Prostate gland (tissue), 2 donors: ENCODE data around the gene TLR9. TPM values are rescaled to one million over a fixed set of nuclear protein-coding genes. Genes with fewer than 3 reads are reported as not detected.

Source experiments
- DNase-seq: peaks from one replicate; pipeline ENCODE4 v3.0.0-alpha.2; 2019; ENCODE audit warnings: low spot score
- H3K27ac ChIP-seq, 2 donors: fragments of 200-600 bp; sonication (generic); 2 replicates each; pipeline ENCODE4 v1.5.1; 2017 to 2019
- H3K27me3 ChIP-seq: fragments of 200-600 bp; sonication (generic); replicated peaks from 2 replicates; pipeline ENCODE4 v1.5.1; 2019; ENCODE audit not compliant: insufficient read depth
- H3K36me3 ChIP-seq, 2 donors: fragments of 200-600 bp; sonication (generic); 1 replicate in 1 of 2; 2 replicates in 1 of 2; pipeline versions ENCODE4 v1.5.1 to v1.8.1; 2017 to 2019
- H3K4me1 ChIP-seq: fragments of 200-600 bp; sonication (generic); replicated peaks from 2 replicates; pipeline ENCODE4 v1.5.1; 2019
- H3K4me3 ChIP-seq, 2 donors: fragments of 200-600 bp; sonication (generic); 2 replicates each; pipeline ENCODE4 v1.5.1; 2017 to 2019
- H3K9me3 ChIP-seq: fragments of 200-600 bp; sonication (generic); 2 replicates; pipeline ENCODE4 v1.5.1; 2017
- POLR2A ChIP-seq: fragments of 450-650 bp; IDR thresholded peaks from one replicate; pipeline ENCODE4 v1.6.1; 2016; ENCODE audit warnings: antibody characterized with exemption, mild to moderate bottlenecking
- POLR2AphosphoS5 ChIP-seq: sonication (generic); formaldehyde crosslinking; IDR thresholded peaks from one replicate; pipeline ENCODE4 v1.6.1; 2017; ENCODE audit warnings: antibody characterized with exemption
- WGBS: methylation state at CpG from one replicate; pipeline ENCODE4 v1.1.5; 2018; 5-methylcytosine and 5-hydroxymethylcytosine counted together
- intact Hi-C: fragments of 100-400 bp; cut with DNase I; formaldehyde crosslinking; loops from one replicate; pipeline ENCODE4 v1.14.2; 2022
- microRNA counts, 2 donors: library from miRNA; unstranded; fragments of <30 nt; microRNA quantifications; one replicate each; lab custom pipeline; 2016 to 2017
- microRNA-seq: library from miRNA; unstranded; fragments of <30 nt; microRNA quantifications from one replicate; pipeline ENCODE4, GENCODE V29; 2016
- small RNA-seq, 2 donors: library from RNA; depleted of rRNA; stranded (forward); fragments of <200 nt; gene quantifications; one replicate each; pipeline ENCODE3, GENCODE V24; 2016
- total RNA-seq, 2 donors: library from RNA; depleted of rRNA; stranded (reverse); fragments of >200 nt; gene quantifications; one replicate each; pipeline ENCODE4 v1.1.0, GENCODE V29; 2016
- TF ChIP-seq, protein P1 (sequence below), 4 experiments: fragments of 200-600 bp in 2 of 4; fragments of 450-650 bp in 2 of 4; sonication (generic) in 2 of 4; IDR thresholded peaks; 1 replicate in 3 of 4; 2 replicates in 1 of 4; pipeline ENCODE4 v1.5.1; 2016 to 2019; ENCODE audit warnings: antibody characterized with exemption in 4 of 4, mild to moderate bottlenecking in 2 of 4, moderate library complexity in 2 of 4

The TLR9 gene
- total RNA-seq, 2 donors from 2014 or later = 0.17 TPM; not detected in 1

DNA sequence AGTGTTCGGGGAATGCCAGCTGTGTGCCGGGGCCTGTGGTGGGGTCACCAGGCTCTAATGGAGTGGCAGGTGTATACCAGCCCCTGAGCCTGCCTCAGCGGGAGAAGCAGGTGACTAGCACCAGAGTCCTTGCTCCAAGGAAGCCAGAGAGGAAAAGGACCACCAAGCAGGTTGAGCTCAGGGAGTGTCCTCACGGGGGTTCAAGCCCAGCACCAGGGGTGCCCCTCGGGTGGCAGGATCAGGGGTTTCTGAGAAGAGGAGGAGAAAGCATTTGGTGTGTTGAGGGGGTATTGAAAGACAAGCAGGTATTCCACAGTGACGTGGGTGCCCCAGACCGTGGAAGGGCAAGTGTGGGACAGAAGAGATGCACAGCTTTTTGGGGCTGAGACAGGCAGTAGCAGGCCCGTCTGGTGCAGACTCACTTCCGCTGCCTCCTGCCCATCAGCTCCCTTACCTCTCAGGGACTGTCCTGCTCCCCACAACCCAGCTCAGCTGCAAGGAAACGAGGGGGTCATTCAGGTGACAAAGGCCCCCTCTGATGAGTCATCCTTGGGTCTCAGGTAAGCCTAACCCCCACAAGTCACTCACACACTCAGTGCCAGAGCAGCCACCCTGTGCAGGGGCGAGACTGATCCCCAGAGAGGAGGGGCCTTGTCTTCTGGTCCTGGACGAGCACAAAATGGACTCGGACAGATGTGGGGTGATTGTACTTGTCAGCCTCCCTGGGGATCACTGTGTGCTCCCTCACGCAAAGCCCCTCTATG lies 49.8 kb downstream of the TLR9 start:
- Histone ChIP-seq H3K27ac (no peak overlapping the region), H3K27me3 (no peaks in the 10 kb centered on the region), H3K9me3 (no peaks in the 10 kb centered on the region), H3K4me1 (no peaks in the 10 kb centered on the region), H3K4me3 (no peak overlapping the region), H3K36me3 (no peaks in the 10 kb centered on the region)
- no peak for DNase-seq
- intact Hi-C loops = no loop called here
- 92% methylated on average over 14 of the region's 14 CpGs for WGBS
- TF ChIP-seq, protein P1, sequence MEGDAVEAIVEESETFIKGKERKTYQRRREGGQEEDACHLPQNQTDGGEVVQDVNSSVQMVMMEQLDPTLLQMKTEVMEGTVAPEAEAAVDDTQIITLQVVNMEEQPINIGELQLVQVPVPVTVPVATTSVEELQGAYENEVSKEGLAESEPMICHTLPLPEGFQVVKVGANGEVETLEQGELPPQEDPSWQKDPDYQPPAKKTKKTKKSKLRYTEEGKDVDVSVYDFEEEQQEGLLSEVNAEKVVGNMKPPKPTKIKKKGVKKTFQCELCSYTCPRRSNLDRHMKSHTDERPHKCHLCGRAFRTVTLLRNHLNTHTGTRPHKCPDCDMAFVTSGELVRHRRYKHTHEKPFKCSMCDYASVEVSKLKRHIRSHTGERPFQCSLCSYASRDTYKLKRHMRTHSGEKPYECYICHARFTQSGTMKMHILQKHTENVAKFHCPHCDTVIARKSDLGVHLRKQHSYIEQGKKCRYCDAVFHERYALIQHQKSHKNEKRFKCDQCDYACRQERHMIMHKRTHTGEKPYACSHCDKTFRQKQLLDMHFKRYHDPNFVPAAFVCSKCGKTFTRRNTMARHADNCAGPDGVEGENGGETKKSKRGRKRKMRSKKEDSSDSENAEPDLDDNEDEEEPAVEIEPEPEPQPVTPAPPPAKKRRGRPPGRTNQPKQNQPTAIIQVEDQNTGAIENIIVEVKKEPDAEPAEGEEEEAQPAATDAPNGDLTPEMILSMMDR (IDR thresholded peaks at IDR 0.05) = no peak
- TF ChIP-seq POLR2AphosphoS5 (no peak), POLR2A (no peak)

DNA sequence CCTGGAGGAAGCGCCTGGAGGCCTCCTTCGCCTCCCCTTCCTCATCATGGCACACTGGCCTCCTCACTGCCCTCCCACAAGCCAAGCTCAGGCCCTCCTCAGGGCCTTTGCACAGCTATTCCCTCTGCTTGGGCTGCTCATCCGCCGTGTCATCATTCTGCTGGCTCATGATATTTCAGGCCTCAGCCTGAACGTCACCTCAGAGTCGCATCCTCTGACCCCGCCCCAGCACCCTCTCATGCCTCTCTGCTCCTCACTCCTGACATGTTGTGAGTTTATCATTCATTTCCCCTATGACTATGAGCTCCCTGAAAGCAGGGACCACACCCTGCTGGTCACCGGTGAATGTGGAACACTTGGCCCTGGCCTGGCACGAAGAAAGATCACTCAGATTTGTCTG lies 50.5 kb downstream of the TLR9 start:
- intact Hi-C loops = no loop called here
- no peaks in the 10 kb centered on the region for H3K9me3 ChIP-seq
- TF ChIP-seq POLR2AphosphoS5 (no peak), POLR2A (no peak)
- TF ChIP-seq, protein P1 (IDR thresholded peaks at IDR 0.05) = no peak
- H3K27ac ChIP-seq = no peak overlapping the region
- H3K27me3 ChIP-seq = no peaks in the 10 kb centered on the region
- 91% methylated on average over 9 of the region's 9 CpGs for WGBS
- no peaks in the 10 kb centered on the region for H3K36me3 ChIP-seq
- no peak for DNase-seq
- no peak overlapping the region for H3K4me3 ChIP-seq
- H3K4me1 ChIP-seq = no peaks in the 10 kb centered on the region

DNA sequence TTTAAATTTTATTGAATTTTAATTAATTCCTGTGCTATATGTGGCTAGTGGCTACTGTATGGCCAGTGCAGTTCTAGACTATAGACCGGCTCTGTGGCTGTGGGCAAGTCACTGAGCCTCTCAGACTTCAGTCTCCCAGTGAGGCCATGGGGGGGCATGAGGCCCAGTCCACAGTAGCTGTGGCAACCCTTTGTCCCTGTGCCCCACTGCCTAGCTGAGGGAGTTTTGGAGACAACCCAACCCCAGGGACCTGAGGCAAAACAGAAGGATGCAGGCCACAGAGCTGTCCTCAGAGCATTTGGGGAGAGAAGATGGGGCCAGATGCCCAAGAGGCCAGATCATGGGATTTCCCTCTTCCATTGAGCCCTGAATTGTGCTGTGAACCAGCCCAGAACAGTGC lies 52.3 kb downstream of the TLR9 start:
- 93% methylated on average over 1 of the region's 1 CpG for WGBS
- Histone ChIP-seq H3K36me3 (no peaks in the 10 kb centered on the region), H3K4me3 (no peak overlapping the region), H3K9me3 (no peaks in the 10 kb centered on the region), H3K4me1 (no peaks in the 10 kb centered on the region), H3K27ac (no peak overlapping the region), H3K27me3 (no peaks in the 10 kb centered on the region)
- DNase-seq = no peak
- TF ChIP-seq, protein P1 (IDR thresholded peaks at IDR 0.05) = no peak
- no peak for TF ChIP-seq POLR2A
- intact Hi-C loops = no loop called here

DNA sequence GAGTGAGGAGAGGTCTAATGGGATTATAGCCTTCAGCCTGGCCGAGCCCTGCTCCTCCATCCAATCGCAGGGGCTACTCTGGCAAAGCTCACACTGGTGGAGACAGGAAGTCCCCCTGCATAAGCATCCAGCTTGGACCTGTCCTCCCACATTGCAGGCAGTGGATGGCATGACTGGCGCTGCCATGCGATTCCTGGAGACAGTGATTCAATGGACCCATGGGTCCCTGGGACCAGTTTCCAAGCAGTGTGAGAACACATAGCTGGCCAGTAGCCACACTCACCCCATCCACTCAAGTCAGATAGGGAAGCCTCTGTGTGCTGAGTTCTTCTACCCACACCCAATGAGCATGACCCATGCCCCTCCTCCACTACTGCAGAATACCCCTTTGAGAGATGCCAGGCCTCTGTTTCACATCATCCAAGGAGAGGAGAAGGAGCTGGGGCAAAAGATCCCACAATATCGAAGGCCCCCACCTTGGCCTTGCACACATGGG lies 53.1 kb downstream of the TLR9 start:
- intact Hi-C loops = no loop called here
- 98% methylated on average over 5 of the region's 5 CpGs for WGBS
- H3K4me3 ChIP-seq = no peak overlapping the region
- no peaks in the 10 kb centered on the region for H3K4me1 ChIP-seq
- H3K27ac ChIP-seq = no peak overlapping the region
- DNase-seq = no peak
- TF ChIP-seq POLR2A = no peak
- no peaks in the 10 kb centered on the region for H3K9me3 ChIP-seq
- H3K27me3 ChIP-seq = no peaks in the 10 kb centered on the region
- H3K36me3 ChIP-seq = no peaks in the 10 kb centered on the region

DNA sequence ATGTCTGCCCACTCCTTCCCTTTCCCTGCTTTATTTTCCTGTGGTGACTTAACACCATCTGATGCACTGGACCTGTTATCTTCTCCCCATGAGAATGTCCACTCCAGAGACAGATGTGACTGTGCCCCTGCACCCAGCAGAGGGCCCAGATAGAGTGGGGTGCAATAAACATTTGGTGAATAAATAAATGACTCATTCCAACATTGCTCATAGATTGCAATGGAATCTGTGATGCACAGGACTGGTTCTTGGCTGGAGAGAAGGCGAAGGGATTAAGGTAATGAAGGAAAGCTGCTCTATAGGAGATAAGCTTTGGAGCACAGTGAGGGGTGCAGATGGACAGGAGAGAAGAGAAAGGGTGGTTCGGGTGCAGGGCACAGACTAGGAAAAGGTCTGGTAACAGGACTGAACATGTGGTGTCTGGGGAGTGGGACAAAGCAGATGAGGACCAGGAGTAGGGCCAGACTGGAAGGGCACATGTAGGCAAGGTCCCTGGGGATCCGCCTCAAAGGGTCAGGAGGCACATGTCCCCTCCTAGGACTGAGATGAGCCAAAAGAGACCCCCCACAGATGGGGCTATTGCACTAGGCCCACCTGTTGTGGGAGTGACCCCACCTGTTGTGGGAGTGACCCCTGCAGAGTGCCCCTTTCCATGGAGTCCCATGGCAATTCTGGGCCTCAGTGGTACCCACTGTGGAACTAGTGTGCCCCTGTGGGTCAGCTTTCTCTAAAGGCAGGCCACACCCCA lies 53.8 kb downstream of the TLR9 start:
- intact Hi-C loops = no loop called here
- Histone ChIP-seq H3K27me3 (no peaks in the 10 kb centered on the region), H3K27ac (no peak overlapping the region), H3K9me3 (no peaks in the 10 kb centered on the region), H3K4me1 (no peaks in the 10 kb centered on the region), H3K4me3 (no peak overlapping the region), H3K36me3 (no peaks in the 10 kb centered on the region)
- DNase-seq = no peak
- 85% methylated on average over 3 of the region's 3 CpGs for WGBS
- TF ChIP-seq POLR2AphosphoS5 (no peak), POLR2A (no peak)
- TF ChIP-seq, protein P1 (IDR thresholded peaks at IDR 0.05) = no peak

MicroRNAs within 50 kb of the gene (microRNA counts, 767-probe panel; counts per million panel counts)
- microRNA hsa-let-7g-5p (lab: Ali Mortazavi, UCI) = 7,184 to 7,589 counts per million in 2 donors

Small RNA genes lying within 50 kb of the gene (microRNA-seq; reads per million reads assigned to microRNA genes)
- 218,727 reads per million, percentile 100 among the genes with 10 or more reads in this experiment for gene MIRLET7G

Small RNA genes lying within 50 kb of the gene (small RNA-seq; reads per million reads assigned to genes)
- 1,427 to 1,643 reads per million in 2 donors for gene MIRLET7G

Other genes with a start within 250 kb of the TLR9 start
- gene ACY1, start 242.1 kb downstream of the TLR9 start, total RNA-seq = 10 to 100 TPM; 42.1 to 82.6 TPM
- gene RPL29, start 229.8 kb downstream of the TLR9 start, total RNA-seq = 1,000 to 10,000 TPM; 1,249 to 2,015 TPM
- gene DUSP7, start 169.1 kb downstream of the TLR9 start, total RNA-seq = 10 to 100 TPM in 1 of 2 donors, 1 to 10 TPM in 1; 9.1 to 34.0 TPM
- gene POC1A, start 71.2 kb downstream of the TLR9 start, total RNA-seq = 1 to 10 TPM; 2.5 to 5.3 TPM
- 10 to 100 TPM; 39.8 to 58.8 TPM for gene ALAS1, start 27.5 kb downstream of the TLR9 start, total RNA-seq
- 10 to 100 TPM; 60.9 to 65.5 TPM for gene TWF2, start 13.5 kb upstream of the TLR9 start, total RNA-seq
- gene PPM1M, start 20.1 kb upstream of the TLR9 start, total RNA-seq = 10 to 100 TPM; 22.4 to 33.2 TPM
- 10 to 100 TPM; 52.4 to 86.9 TPM for gene WDR82, start 53.0 kb upstream of the TLR9 start, total RNA-seq
- 10 to 100 TPM in 1 of 2 donors, 1 to 10 TPM in 1; 7.3 to 12.2 TPM for gene GLYCTK, start 62.2 kb upstream of the TLR9 start, total RNA-seq
- 10 to 100 TPM in 1 of 2 donors, 1 to 10 TPM in 1; 5.6 to 18.7 TPM for gene DNAH1, start 90.7 kb upstream of the TLR9 start, total RNA-seq
- 100 to 1,000 TPM in 1 of 2 donors, 10 to 100 TPM in 1; 70.1 to 107 TPM for gene BAP1, start 184.4 kb upstream of the TLR9 start, total RNA-seq
- gene PHF7, start 185.0 kb upstream of the TLR9 start, total RNA-seq = 100 to 1,000 TPM in 1 of 2 donors, 1 to 10 TPM in 1; 6.4 to 176 TPM
- 1 to 10 TPM; 3.5 to 7.6 TPM for gene SEMA3G, start 219.5 kb upstream of the TLR9 start, total RNA-seq
- gene TNNC1, start 228.4 kb upstream of the TLR9 start, total RNA-seq = 100 to 1,000 TPM in 1 of 2 donors, 1 to 10 TPM in 1; 2.7 to 109 TPM
- gene NISCH, start 230.0 kb upstream of the TLR9 start, total RNA-seq = 100 to 1,000 TPM; 107 to 277 TPM